ENCODE data around the gene MAPK12. TPM values are rescaled to one million over a fixed set of nuclear protein-coding genes. Genes with fewer than 3 reads are reported as not detected.

The MAPK12 gene
- polyA plus RNA-seq, 1 donor from 2014 or later: 36.7 TPM

DNA sequence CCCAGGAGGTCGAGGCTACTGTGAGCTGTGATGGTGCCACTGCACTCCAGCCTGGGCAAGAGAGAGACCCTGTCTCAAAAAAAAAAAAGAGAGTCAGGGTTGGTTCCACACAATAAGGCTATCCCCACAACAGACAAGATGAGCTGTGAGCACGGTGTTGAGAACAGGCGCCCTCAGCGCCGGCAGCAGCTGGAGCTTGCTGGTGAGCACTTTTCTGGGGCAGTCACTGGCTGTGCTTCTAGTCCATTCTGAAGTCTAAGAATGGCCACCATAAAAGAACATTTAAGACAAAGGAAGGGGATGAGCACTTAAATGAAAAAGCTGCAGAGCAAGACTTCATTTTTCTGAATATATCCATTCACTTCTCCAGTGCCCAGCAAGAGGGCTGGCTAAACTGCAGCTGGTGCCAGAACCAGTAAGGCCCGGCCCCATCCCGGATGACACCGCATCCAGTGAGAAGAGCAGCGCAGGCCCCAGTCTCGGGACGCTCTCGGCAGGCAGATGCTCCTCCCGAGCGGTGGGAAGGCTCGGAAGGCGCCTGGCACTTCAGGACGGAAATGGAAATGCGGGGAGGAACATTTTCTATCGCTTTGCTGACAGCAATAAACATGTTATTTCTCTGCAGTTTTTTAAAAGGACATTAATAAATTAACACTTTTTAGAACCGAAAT lies 28.9 kb downstream of the MAPK12 start:
- Histone ChIP-seq H3K79me2 (replicated peaks; ENCODE audit: insufficient read depth, low read length) (peaks cover 6% of the 10 kb centered on the region), H3F3A (ENCODE audit: insufficient read depth, low read length, poor library complexity, severe bottlenecking) (no peaks in the 10 kb centered on the region), H3K9ac (ENCODE audit: low read length) (no peak overlapping the region), H3K27me3 (ENCODE audit: insufficient read depth, low read depth, low read length) (no peaks in the 10 kb centered on the region), H3K4me3 (ENCODE audit: low read length) (no peak overlapping the region), H3K27ac (ENCODE audit: low read length) (no peak overlapping the region), H3K9me2 (ENCODE audit: insufficient read depth, low read length) (no peaks in the 10 kb centered on the region), H3K36me3 (ENCODE audit: insufficient read depth, low read length) (no peaks in the 10 kb centered on the region), H3K9me3 (ENCODE audit: low read length) (no peaks in the 10 kb centered on the region), H4K20me1 (ENCODE audit: insufficient read depth) (no peaks in the 10 kb centered on the region), H3K4me2 (ENCODE audit: low read length) (no peak overlapping the region), H2AFZ (ENCODE audit: low read depth, low read length) (no peak overlapping the region)
- TF ChIP-seq TAF1 (IDR thresholded peaks at IDR 0.05; ENCODE audit: low read depth) (no peak), RAD21 (conservative IDR thresholded peaks at IDR 0.05) (no peak), POLR2AphosphoS5 (IDR thresholded peaks at IDR 0.05) (no peak), MXI1 (conservative IDR thresholded peaks at IDR 0.05; ENCODE audit: poor library complexity, severe bottlenecking) (no peak), EZH2 (IDR thresholded peaks at IDR 0.05; ENCODE audit: borderline replicate concordance, insufficient read depth, low read length, poor library complexity, severe bottlenecking) (no peak), SMC3 (conservative IDR thresholded peaks at IDR 0.05; ENCODE audit: poor library complexity) (no peak), EP300 (conservative IDR thresholded peaks at IDR 0.05; ENCODE audit: poor library complexity, severe bottlenecking) (no peak)
- TF ChIP-seq, protein P1, sequence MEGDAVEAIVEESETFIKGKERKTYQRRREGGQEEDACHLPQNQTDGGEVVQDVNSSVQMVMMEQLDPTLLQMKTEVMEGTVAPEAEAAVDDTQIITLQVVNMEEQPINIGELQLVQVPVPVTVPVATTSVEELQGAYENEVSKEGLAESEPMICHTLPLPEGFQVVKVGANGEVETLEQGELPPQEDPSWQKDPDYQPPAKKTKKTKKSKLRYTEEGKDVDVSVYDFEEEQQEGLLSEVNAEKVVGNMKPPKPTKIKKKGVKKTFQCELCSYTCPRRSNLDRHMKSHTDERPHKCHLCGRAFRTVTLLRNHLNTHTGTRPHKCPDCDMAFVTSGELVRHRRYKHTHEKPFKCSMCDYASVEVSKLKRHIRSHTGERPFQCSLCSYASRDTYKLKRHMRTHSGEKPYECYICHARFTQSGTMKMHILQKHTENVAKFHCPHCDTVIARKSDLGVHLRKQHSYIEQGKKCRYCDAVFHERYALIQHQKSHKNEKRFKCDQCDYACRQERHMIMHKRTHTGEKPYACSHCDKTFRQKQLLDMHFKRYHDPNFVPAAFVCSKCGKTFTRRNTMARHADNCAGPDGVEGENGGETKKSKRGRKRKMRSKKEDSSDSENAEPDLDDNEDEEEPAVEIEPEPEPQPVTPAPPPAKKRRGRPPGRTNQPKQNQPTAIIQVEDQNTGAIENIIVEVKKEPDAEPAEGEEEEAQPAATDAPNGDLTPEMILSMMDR (IDR thresholded peaks at IDR 0.05; ENCODE audit: poor library complexity, severe bottlenecking): no peak
- TF ChIP-seq, protein P2, sequence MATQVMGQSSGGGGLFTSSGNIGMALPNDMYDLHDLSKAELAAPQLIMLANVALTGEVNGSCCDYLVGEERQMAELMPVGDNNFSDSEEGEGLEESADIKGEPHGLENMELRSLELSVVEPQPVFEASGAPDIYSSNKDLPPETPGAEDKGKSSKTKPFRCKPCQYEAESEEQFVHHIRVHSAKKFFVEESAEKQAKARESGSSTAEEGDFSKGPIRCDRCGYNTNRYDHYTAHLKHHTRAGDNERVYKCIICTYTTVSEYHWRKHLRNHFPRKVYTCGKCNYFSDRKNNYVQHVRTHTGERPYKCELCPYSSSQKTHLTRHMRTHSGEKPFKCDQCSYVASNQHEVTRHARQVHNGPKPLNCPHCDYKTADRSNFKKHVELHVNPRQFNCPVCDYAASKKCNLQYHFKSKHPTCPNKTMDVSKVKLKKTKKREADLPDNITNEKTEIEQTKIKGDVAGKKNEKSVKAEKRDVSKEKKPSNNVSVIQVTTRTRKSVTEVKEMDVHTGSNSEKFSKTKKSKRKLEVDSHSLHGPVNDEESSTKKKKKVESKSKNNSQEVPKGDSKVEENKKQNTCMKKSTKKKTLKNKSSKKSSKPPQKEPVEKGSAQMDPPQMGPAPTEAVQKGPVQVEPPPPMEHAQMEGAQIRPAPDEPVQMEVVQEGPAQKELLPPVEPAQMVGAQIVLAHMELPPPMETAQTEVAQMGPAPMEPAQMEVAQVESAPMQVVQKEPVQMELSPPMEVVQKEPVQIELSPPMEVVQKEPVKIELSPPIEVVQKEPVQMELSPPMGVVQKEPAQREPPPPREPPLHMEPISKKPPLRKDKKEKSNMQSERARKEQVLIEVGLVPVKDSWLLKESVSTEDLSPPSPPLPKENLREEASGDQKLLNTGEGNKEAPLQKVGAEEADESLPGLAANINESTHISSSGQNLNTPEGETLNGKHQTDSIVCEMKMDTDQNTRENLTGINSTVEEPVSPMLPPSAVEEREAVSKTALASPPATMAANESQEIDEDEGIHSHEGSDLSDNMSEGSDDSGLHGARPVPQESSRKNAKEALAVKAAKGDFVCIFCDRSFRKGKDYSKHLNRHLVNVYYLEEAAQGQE (IDR thresholded peaks at IDR 0.05; ENCODE audit: borderline replicate concordance): no peak

DNA sequence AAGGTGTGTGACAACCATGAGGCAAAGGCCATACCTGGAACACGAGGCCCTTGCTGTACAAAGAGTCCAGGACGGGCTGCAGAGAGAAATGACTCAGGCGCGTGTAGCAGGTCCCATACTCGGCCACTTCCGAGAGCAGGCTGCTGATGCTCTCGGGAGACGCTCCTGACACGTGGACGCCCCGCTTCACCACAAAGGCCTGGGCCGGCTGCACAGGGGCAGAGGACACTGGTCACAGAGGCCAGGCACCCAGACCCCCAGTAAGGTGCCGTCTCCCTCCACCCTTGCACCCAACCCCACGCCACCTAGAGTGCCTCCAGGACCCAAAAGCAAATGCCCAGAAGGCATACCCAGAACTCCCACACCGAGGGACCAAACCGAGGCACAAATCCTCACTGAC lies 32.1 kb downstream of the MAPK12 start:
- Histone ChIP-seq H3K4me2 (ENCODE audit: low read length) (no peak overlapping the region), H4K20me1 (ENCODE audit: insufficient read depth) (no peaks in the 10 kb centered on the region), H3F3A (ENCODE audit: insufficient read depth, low read length, poor library complexity, severe bottlenecking) (no peaks in the 10 kb centered on the region), H3K9me3 (ENCODE audit: low read length) (no peaks in the 10 kb centered on the region), H3K27me3 (ENCODE audit: insufficient read depth, low read depth, low read length) (no peaks in the 10 kb centered on the region), H2AFZ (ENCODE audit: low read depth, low read length) (no peak overlapping the region), H3K27ac (ENCODE audit: low read length) (no peak overlapping the region), H3K9ac (ENCODE audit: low read length) (no peak overlapping the region), H3K36me3 (ENCODE audit: insufficient read depth, low read length) (no peaks in the 10 kb centered on the region), H3K4me3 (ENCODE audit: low read length) (no peak overlapping the region), H3K79me2 (replicated peaks; ENCODE audit: insufficient read depth, low read length) (no peaks in the 10 kb centered on the region), H3K9me2 (ENCODE audit: insufficient read depth, low read length) (no peaks in the 10 kb centered on the region)
- TF ChIP-seq EZH2 (IDR thresholded peaks at IDR 0.05; ENCODE audit: borderline replicate concordance, insufficient read depth, low read length, poor library complexity, severe bottlenecking) (no peak), MXI1 (conservative IDR thresholded peaks at IDR 0.05; ENCODE audit: poor library complexity, severe bottlenecking) (no peak), EP300 (conservative IDR thresholded peaks at IDR 0.05; ENCODE audit: poor library complexity, severe bottlenecking) (no peak), RAD21 (conservative IDR thresholded peaks at IDR 0.05) (no peak), POLR2AphosphoS5 (IDR thresholded peaks at IDR 0.05) (no peak), TAF1 (IDR thresholded peaks at IDR 0.05; ENCODE audit: low read depth) (no peak), SMC3 (conservative IDR thresholded peaks at IDR 0.05; ENCODE audit: poor library complexity) (no peak)
- TF ChIP-seq, protein P1 (IDR thresholded peaks at IDR 0.05; ENCODE audit: poor library complexity, severe bottlenecking): no peak
- TF ChIP-seq, protein P2 (IDR thresholded peaks at IDR 0.05; ENCODE audit: borderline replicate concordance): no peak
